Measurements from ENCODE around the gene PRKN. TPM values are rescaled to one million over a fixed set of nuclear protein-coding genes. Genes with fewer than 3 reads are reported as not detected.

PRKN gene
- total RNA-seq, 1 donor from 2014 or later: 2.6 TPM

GRCh38 chr6:162770136-162770535 is 42.6 kb upstream of the PRKN start:
- Histone ChIP-seq H3K27ac (no peak overlapping the region), H3K4me1 (no peaks in the 10 kb centered on the region), H3K36me3 (no peaks in the 10 kb centered on the region), H3K9me3 (no peaks in the 10 kb centered on the region), H3K4me3 (no peak overlapping the region), H3K27me3 (no peaks in the 10 kb centered on the region)
- intact Hi-C loops (cut with DNase I): no loop called here
- TF ChIP-seq CTCF (IDR thresholded peaks at IDR 0.05): no peak
- no peak for DNase-seq (ENCODE audit: low spot score in 2 of 2)

DNA sequence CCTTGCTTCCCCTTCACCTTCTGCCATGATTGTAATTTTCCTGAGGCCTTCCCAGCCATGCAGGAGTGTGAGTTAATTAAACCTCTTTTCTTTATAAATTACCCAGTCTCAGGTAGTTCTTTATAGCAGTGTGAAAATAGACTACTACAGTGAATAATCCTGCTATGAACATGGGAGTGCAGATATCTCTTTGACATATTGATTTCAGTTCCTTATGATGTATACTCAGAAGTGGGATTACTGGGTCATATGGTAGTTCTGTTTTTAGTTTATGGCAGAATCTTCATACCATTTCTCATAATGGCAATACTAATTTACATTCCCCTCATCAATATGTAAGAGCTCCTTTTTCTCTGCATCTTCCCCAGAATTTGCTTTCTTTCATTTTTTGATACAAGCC is 26.2 kb upstream of the PRKN start:
- H3K4me3 ChIP-seq: no peak overlapping the region
- H3K27me3 ChIP-seq: no peaks in the 10 kb centered on the region
- H3K27ac ChIP-seq: no peak overlapping the region
- H3K9me3 ChIP-seq: no peaks in the 10 kb centered on the region
- DNase-seq (ENCODE audit: low spot score in 2 of 2): no peak
- no peaks in the 10 kb centered on the region for H3K4me1 ChIP-seq
- intact Hi-C loops (cut with DNase I): no loop called here
- no peaks in the 10 kb centered on the region for H3K36me3 ChIP-seq
- no peak for TF ChIP-seq CTCF (IDR thresholded peaks at IDR 0.05)

DNA sequence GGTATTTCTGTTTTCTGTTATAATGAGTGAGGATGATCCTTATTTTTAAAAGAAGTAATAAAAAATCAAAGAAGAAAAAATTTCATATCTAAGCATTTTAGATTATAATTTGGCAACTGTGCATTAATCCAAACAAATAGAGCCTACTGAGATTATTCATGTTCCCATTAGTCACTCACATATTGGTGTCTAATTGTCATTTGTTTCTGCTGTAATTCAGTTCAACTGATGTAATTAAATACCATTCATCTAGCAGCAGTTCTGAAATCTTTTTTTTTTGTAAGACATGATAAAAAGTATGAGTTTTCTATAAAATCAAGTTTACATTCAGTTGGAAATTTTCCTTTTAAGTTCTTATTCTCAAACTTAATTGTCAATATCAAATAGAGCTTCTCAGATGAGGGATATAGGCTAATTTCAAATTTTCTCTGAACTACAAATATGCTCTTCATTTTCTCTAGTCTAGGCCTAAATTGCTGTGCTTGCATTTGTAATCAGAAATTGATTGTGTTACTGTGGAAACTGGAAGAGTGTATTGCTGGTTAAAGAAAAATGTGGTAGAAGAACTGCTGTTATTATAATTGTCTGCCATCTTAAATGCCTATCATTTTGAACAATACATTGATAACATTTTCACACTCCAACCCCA is 23.8 kb upstream of the PRKN start:
- Histone ChIP-seq H3K4me3 (no peak overlapping the region), H3K27me3 (no peaks in the 10 kb centered on the region)
- no peak for TF ChIP-seq CTCF (IDR thresholded peaks at IDR 0.05)

DNA sequence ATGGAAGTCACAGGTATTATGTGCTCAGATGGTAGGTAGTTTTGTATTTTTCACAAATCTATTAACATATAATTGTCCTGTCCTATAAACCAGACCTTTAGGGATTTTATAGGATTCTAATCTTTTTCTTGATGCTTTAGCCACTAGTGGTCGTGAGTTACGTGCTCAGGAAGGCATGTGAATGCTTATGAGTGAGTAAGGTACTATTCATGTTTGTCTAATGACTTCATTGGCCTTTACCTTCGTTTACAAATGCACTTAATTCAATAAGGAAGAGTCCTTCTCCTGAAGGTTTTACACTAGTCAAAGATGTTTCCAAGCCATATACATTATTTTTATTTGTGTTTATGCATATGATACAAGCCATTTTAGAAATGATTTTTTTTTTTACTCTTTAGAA is 23.2 kb upstream of the PRKN start:
- Histone ChIP-seq H3K4me3 (no peak overlapping the region), H3K9me3 (no peaks in the 10 kb centered on the region), H3K4me1 (no peaks in the 10 kb centered on the region), H3K27ac (no peak overlapping the region), H3K27me3 (no peaks in the 10 kb centered on the region), H3K36me3 (no peaks in the 10 kb centered on the region)
- intact Hi-C loops (cut with DNase I): no loop called here
- DNase-seq (ENCODE audit: low spot score in 2 of 2): no peak
- TF ChIP-seq CTCF (IDR thresholded peaks at IDR 0.05): no peak

More for the DNA sequence above, 23.8 kb upstream of the PRKN start:
- H3K4me1 ChIP-seq: no peaks in the 10 kb centered on the region
- H3K9me3 ChIP-seq: no peaks in the 10 kb centered on the region
- no peak overlapping the region for H3K27ac ChIP-seq
- H3K36me3 ChIP-seq: no peaks in the 10 kb centered on the region
- no peak for DNase-seq (ENCODE audit: low spot score in 2 of 2)
- intact Hi-C loops (cut with DNase I): no loop called here

DNA sequence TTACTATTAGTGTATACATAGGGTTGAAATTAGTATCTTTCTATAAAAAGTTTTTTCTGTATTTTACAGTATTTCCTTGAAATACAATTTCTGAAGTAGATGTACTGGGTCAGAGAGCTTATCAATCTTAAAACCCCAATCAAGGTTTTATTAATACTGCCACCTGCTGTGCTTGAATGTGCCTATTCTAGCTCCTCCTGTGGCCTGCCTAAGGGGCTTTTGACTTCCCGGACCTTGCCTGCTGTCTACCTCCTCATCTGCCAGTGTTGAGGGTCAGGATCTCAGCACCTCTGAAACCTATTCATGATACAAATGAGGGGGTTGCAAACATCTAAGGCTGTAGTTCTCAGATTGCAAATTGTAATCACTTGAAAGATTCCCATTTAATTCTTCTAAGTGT is 9.4 kb upstream of the PRKN start:
- Histone ChIP-seq H3K4me3 (no peak overlapping the region), H3K27ac (no peak overlapping the region), H3K27me3 (no peaks in the 10 kb centered on the region), H3K36me3 (no peaks in the 10 kb centered on the region), H3K9me3 (no peaks in the 10 kb centered on the region), H3K4me1 (no peaks in the 10 kb centered on the region)
- TF ChIP-seq CTCF (IDR thresholded peaks at IDR 0.05): peak in 1 of 3 experiments; percentile 26
- no peak for DNase-seq (ENCODE audit: low spot score in 2 of 2)
- intact Hi-C loops (cut with DNase I): no loop called here

DNA sequence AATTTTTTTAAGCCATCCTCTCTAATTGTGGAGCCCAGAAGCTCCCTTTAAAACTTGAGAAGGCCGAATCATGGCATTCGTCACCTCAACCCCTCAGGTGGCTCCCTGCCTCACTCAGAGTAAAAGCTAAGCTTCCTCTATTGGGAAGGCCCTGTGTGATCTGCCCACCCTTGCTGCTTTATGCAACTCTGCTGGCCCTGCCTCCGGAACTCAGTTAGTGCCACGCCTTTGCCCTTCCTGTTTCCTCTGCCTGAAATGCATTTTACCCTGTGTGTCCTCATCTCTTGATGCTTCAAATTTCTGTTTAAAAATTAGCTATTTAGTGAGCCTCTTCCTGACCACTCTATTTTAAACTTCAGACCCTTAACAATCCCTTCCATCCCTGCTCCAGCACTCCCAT is 5.9 kb upstream of the PRKN start:
- no peak overlapping the region for H3K4me3 ChIP-seq
- TF ChIP-seq CTCF (IDR thresholded peaks at IDR 0.05): no peak
- H3K36me3 ChIP-seq: no peaks in the 10 kb centered on the region
- no peak for DNase-seq (ENCODE audit: low spot score in 2 of 2)
- intact Hi-C loops (cut with DNase I): no loop called here
- H3K9me3 ChIP-seq: peaks cover 0 to 5% of the 10 kb centered on the region in 2 donors
- no peaks in the 10 kb centered on the region for H3K27me3 ChIP-seq
- no peak overlapping the region for H3K27ac ChIP-seq
- H3K4me1 ChIP-seq: no peaks in the 10 kb centered on the region
